GM21423 (cell line): Measurements from ENCODE around the gene PRKG1.
A peak's percentile ranks its signal among the peaks of the same experiment; 100 is the strongest.
"Not testable (repeated sequence)": the region's sequence is repeated elsewhere in the genome, so short reads cannot be mapped to it uniquely, and the experiment has no call there.

Experiments used
- ATAC-seq: cut with Tn5 transposase; IDR thresholded peaks from one replicate; pipeline ENCODE4 v1.9.1; 2021; ENCODE audit warnings: mild to moderate bottlenecking, moderate library complexity; ENCODE audit not compliant: unreplicated experiment

PRKG1 gene

GRCh38 chr10:51679841-51680240 lies 605.6 kb downstream of the PRKG1 start:
- no peak for ATAC-seq

- no peak for ATAC-seq
Observed at GRCh38 chr10:51683031-51683691, 608.9 kb downstream of the PRKG1 start.

GRCh38 chr10:51685768-51686167 lies 611.5 kb downstream of the PRKG1 start:
- ATAC-seq, result no peak

- no peak for ATAC-seq
Observed at GRCh38 chr10:51687296-51687695, 613.0 kb downstream of the PRKG1 start.

- ATAC-seq, result not testable (repeated sequence)
Observed at GRCh38 chr10:51688826-51689225, 614.5 kb downstream of the PRKG1 start.

GRCh38 chr10:51689536-51689935 lies 615.2 kb downstream of the PRKG1 start:
- ATAC-seq, result no peak

GRCh38 chr10:51691135-51691534 lies 616.8 kb downstream of the PRKG1 start:
- ATAC-seq, result no peak

- no peak for ATAC-seq
Observed at GRCh38 chr10:51694086-51694768, 619.9 kb downstream of the PRKG1 start.

GRCh38 chr10:51696251-51696650 lies 622.0 kb downstream of the PRKG1 start:
- ATAC-seq, result no peak

GRCh38 chr10:51698473-51699063 lies 624.3 kb downstream of the PRKG1 start:
- no peak for ATAC-seq

GRCh38 chr10:51699145-51699474 lies 624.8 kb downstream of the PRKG1 start:
- peak; percentile 33 for ATAC-seq

- peak; percentile 92 for ATAC-seq
Observed at GRCh38 chr10:51699475-51700227, 625.4 kb downstream of the PRKG1 start, which contains the start of gene CSTF2T. Gene CSTF2T (minus strand): TSS chr10:51699595. CDS start chr10:51699549, 46 bp downstream.

GRCh38 chr10:51700228-51700817 lies 626.0 kb downstream of the PRKG1 start:
- no peak for ATAC-seq

GRCh38 chr10:51705774-51706173 lies 631.5 kb downstream of the PRKG1 start:
- no peak for ATAC-seq

- ATAC-seq, result no peak
Observed at GRCh38 chr10:51706225-51706624, 631.9 kb downstream of the PRKG1 start.

GRCh38 chr10:51707392-51707791 lies 633.1 kb downstream of the PRKG1 start:
- ATAC-seq, result no peak

GRCh38 chr10:51707821-51708424 lies 633.6 kb downstream of the PRKG1 start:
- ATAC-seq, result no peak

GRCh38 chr10:51708609-51709008 lies 634.3 kb downstream of the PRKG1 start:
- no peak for ATAC-seq

- no peak for ATAC-seq
Observed at GRCh38 chr10:51709324-51709972, 635.2 kb downstream of the PRKG1 start.

GRCh38 chr10:51711519-51711891 lies 637.2 kb downstream of the PRKG1 start:
- ATAC-seq, result no peak
